GM12891 (cell line): ENCODE results near the gene PGAM5.
"Not testable (repeated sequence)": the region's sequence is repeated elsewhere in the genome, so short reads cannot be mapped to it uniquely, and the experiment has no call there.

Experiments
- DNase-seq: peaks from one replicate; pipeline ENCODE4 v3.0.0; 2011; ENCODE audit warnings: low spot score; ENCODE audit not compliant: insufficient read length
- FAIRE-seq: peaks from 2 replicates; lab custom pipeline; 2011; peaks lifted over from hg19 to GRCh38; lab: Jason Lieb, UNC
- PAX5 ChIP-seq: IDR thresholded peaks from 2 replicates; pipeline ENCODE4 v1.6.1; 2011; ENCODE audit warnings: low read length, moderate library complexity, mild to moderate bottlenecking; ENCODE audit not compliant: insufficient read depth, severe bottlenecking
- POLR2A ChIP-seq: IDR thresholded peaks from 2 replicates; pipeline ENCODE4 v1.6.1; 2011; ENCODE audit warnings: low read depth, low read length, control low read depth
- POLR2AphosphoS5 ChIP-seq: IDR thresholded peaks from 2 replicates; pipeline ENCODE4 v1.6.1; 2011; ENCODE audit warnings: low read depth, low read length, control low read depth
- POU2F2 ChIP-seq: IDR thresholded peaks from 2 replicates; pipeline ENCODE4 v1.6.1; 2011; ENCODE audit warnings: low read depth, mild to moderate bottlenecking, control low read depth, low read length, moderate library complexity
- SPI1 ChIP-seq: IDR thresholded peaks from 2 replicates; pipeline ENCODE4 v1.6.1; 2011; ENCODE audit warnings: low read depth, low read length, control low read depth
- TAF1 ChIP-seq: IDR thresholded peaks from 2 replicates; pipeline ENCODE4 v1.6.1; 2011; ENCODE audit warnings: low read depth, low read length, control low read depth

PGAM5 gene

DNA sequence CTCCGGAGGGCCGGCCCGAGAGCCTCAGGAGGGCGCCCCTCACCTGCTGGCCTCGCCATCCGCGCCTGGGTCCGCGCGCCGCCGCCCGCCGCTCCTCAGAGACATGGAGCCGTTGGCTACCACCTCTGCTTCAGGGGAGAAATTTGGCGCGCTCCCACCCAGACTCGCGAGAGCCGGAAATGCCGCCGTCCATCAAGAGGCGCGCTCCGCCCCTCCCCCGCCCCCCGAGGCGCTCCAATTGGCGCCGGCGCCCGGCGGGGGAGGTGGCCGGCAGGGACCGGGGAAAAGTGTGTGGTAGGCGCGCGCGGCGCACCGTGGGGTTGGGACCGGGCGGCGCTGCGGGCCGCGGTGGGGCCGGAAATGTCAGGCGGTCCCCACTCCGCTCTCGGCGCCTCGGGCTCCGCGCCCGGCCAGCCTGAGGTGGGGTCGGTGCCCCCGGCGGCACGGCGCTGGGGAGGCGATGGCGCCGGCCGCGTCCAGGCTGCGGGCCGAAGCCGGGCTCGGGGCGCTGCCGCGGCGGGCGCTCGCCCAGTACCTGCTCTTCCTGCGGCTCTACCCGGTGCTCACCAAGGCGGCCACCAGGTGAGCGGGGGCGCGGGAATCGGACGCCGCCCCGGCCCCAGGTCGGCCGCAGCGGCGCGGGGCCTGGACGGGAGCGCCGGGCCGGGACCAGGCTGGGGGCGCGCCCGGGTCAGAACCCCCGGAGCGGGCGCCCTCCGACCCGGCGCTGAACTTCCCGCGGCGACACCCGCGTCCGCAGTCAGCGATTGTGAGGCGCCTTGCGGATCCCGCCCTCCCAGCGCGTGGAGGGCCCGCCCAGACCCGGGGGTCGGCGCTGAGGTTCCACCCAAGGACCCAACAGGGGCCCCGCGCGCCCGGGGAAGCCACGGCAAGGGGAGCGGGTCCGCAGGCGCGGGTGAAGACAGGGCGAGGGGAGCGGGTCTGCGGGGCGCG lies 23.2 kb upstream of the PGAM5 start, which contains the start of the genes POLE and PXMP2:
Gene POLE (minus strand): TSS at position 132 of the 954 bp plus-strand sequence. CDS start 27 bp downstream, at position 105.
Gene PXMP2 (plus strand): TSS at position 377 of the 954 bp plus-strand sequence. CDS start 84 bp downstream, at position 461.
- no peak for TF ChIP-seq PAX5
- peak; percentile 45; the same call in 1 of the 2 replicates for TF ChIP-seq POLR2AphosphoS5
- TF ChIP-seq SPI1: 0 out of 2 replicates have a peak, but pooled peaks have one; percentile 8
- TF ChIP-seq TAF1: no peak
- TF ChIP-seq POLR2A: peak; percentile 56; the same call in 1 of the 2 replicates
- peak; percentile 93 for FAIRE-seq
- peak; percentile 99 for DNase-seq

GRCh38 chr12:132689227-132689626 lies 21.4 kb upstream of the PGAM5 start:
- no peak for TF ChIP-seq PAX5
- TF ChIP-seq SPI1: no peak
- TF ChIP-seq POLR2AphosphoS5: no peak
- no peak for TF ChIP-seq POLR2A
- TF ChIP-seq POU2F2: no peak
- TF ChIP-seq TAF1: no peak
- FAIRE-seq: no peak
- DNase-seq: no peak

GRCh38 chr12:132690112-132690511 lies 20.5 kb upstream of the PGAM5 start:
- no peak for DNase-seq

GRCh38 chr12:132692030-132692429 lies 18.6 kb upstream of the PGAM5 start:
- DNase-seq, FAIRE-seq: not testable (repeated sequence)

More at GRCh38 chr12:132690112-132690511, 20.5 kb upstream of the PGAM5 start:
- TF ChIP-seq POU2F2 (no peak), POLR2AphosphoS5 (no peak), SPI1 (no peak), POLR2A (no peak), TAF1 (no peak), PAX5 (no peak)
- no peak for FAIRE-seq

GRCh38 chr12:132694888-132695287 lies 15.8 kb upstream of the PGAM5 start:
- FAIRE-seq, DNase-seq: not testable (repeated sequence)

GRCh38 chr12:132695431-132695830 lies 15.2 kb upstream of the PGAM5 start:
- FAIRE-seq (no peak), DNase-seq (no peak)
- TF ChIP-seq POLR2A: no peak
- TF ChIP-seq SPI1: no peak
- TF ChIP-seq PAX5: no peak
- TF ChIP-seq POU2F2: no peak

DNA sequence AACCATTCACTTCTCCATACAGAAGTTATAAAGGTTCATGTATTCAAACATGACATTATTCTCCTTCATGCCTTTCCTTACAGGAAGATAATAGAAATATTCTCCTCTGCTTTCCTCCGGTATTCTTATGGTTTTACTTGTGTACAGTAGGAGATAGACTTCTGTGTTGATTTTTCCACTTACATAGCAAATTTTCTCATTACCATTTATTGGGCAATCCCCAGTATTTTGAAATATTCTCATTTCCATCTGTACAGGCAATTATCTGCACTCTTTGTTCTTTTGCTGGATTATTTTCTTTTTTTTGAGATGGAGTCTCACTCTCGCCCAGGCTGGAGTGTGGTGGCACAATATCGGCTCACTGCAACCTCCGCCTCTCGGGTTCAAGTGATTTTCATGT lies 12.3 kb upstream of the PGAM5 start:
- DNase-seq (no peak), FAIRE-seq (no peak)
- TF ChIP-seq TAF1: no peak

- FAIRE-seq: peak; percentile 83
- no peak for DNase-seq
- TF ChIP-seq SPI1 (no peak), TAF1 (no peak), POLR2A (no peak), POLR2AphosphoS5 (no peak), POU2F2 (peak; percentile 74), PAX5 (peak; percentile 51)
These were observed 10.3 kb upstream of the PGAM5 start for GRCh38 chr12:132700212-132700822.

DNA sequence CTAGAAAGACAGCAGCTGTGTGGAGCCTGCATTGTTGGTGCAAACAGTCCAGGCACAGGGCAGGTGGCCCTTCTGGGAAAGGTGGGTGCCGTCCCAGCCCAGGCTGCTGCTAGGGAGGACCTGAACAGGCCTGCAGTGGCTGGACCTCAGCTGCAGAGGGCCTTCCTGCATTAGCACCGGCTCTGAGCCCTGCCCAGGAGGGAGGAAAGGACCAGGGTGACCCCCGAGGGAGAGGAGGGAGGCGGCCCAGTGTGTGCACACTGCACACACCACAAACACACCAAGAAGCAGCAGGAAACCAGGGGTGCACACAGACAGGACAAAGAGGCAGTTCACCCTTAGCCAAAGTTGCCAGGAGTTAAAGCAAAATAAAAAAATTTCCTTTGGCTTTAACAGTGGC lies 8.0 kb upstream of the PGAM5 start:
- TF ChIP-seq POU2F2: no peak
- no peak for TF ChIP-seq POLR2A
- no peak for TF ChIP-seq PAX5
- TF ChIP-seq TAF1: no peak
- no peak for TF ChIP-seq SPI1
- FAIRE-seq: no peak
- no peak for DNase-seq

DNA sequence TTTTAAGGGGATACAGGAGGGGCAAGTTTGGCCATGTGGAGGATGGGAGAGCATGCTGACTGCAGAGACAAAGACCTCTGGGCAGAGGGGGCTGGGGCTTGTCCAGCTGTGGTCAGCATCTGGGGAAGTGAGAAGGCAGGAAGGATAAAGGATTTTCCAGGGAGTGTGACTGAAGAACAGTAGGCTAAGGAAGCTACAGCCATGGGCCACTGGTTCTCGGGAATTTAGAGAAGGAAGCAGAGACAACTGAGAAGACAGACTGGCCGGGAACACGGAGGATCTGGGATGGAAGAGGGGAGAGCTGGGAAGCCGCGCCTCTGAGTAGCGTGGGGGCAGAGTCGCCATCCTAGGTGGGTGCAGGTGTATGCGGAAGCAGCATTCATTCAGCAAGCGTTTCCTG lies 7.0 kb upstream of the PGAM5 start:
- no peak for TF ChIP-seq POU2F2
- TF ChIP-seq POLR2A: no peak
- no peak for FAIRE-seq
- no peak for DNase-seq
